GM23248 (cell line): ENCODE results near the gene C17orf114.

Experiments
- EZH2 ChIP-seq: fragments of 200-600 bp; sonication (generic); IDR thresholded peaks from 2 replicates; pipeline ENCODE4 v1.6.1; 2018; ENCODE audit warnings: antibody characterized with exemption, mild to moderate bottlenecking; ENCODE audit not compliant: insufficient read depth, poor library complexity, severe bottlenecking
- EZH2phosphoT487 ChIP-seq: fragments of 200-600 bp; sonication (generic); IDR thresholded peaks from 2 replicates; pipeline ENCODE4 v1.6.1; 2018; ENCODE audit warnings: antibody characterized with exemption, moderate library complexity, mild to moderate bottlenecking, low read depth; ENCODE audit not compliant: insufficient read depth

DNA sequence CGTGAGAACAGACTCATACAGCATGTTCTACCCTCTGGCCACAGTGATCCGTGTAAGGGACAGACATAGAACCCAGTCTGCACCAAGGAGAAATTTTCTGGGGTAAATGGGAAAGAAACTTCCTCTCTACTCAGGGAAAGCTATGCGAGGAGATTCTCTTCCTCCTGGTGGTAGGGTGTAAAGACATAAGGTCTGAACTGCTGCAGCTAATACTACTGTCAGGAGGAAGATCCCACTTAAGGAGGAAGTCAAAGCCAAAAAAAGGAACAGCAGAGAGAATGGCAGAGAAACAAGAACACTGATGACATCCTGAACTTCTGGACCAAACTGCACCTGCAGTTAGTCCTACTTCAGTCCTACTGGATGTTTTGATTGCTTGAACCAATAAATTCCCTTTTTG lies 37.5 kb downstream of the C17orf114 start:
- TF ChIP-seq EZH2 (no peak), EZH2phosphoT487 (no peak)
